Limb (tissue), 2 donors: ENCODE data around the gene COL2A1.

Experiments used
- DNase-seq, 2 donors: peaks; one replicate each; pipeline ENCODE4 v3.0.0-alpha.2; 2016; ENCODE audit errors: extremely low spot score in 2 of 2

COL2A1 gene

GRCh38 chr12:47990351-47991105 is 13.7 kb downstream of the COL2A1 start:
- peak; percentile 27 to 29 for DNase-seq

GRCh38 chr12:47989666-47990065 is 14.6 kb downstream of the COL2A1 start:
- DNase-seq, result peak in 1 of 2 donors; percentile 26

- DNase-seq, result peak in 1 of 2 donors; percentile 28
Measured at GRCh38 chr12:47989023-47989417, 15.3 kb downstream of the COL2A1 start.

- DNase-seq, result peak; percentile 25 to 60
Measured at GRCh38 chr12:47988073-47989022, 15.9 kb downstream of the COL2A1 start.

- peak in 1 of 2 donors; percentile 40 for DNase-seq
Measured at GRCh38 chr12:47987411-47988072, 16.7 kb downstream of the COL2A1 start.

- DNase-seq, result no peak
Measured at GRCh38 chr12:47986832-47987231, 17.4 kb downstream of the COL2A1 start.

- peak in 1 of 2 donors; percentile 34 for DNase-seq
Measured at GRCh38 chr12:47986291-47986660, 18.0 kb downstream of the COL2A1 start.

- peak in 1 of 2 donors; percentile 37 for DNase-seq
Measured at GRCh38 chr12:47985596-47986290, 18.5 kb downstream of the COL2A1 start.

GRCh38 chr12:47984331-47984801 is 19.9 kb downstream of the COL2A1 start:
- no peak for DNase-seq

- no peak for DNase-seq
Measured at GRCh38 chr12:47983541-47984115, 20.6 kb downstream of the COL2A1 start.

GRCh38 chr12:47982770-47983169 is 21.5 kb downstream of the COL2A1 start:
- peak in 1 of 2 donors; percentile 28 for DNase-seq

- DNase-seq, result no peak
Measured at GRCh38 chr12:47982311-47982710, 22.0 kb downstream of the COL2A1 start.

GRCh38 chr12:47981496-47982260 is 22.6 kb downstream of the COL2A1 start:
- no peak for DNase-seq

GRCh38 chr12:47980779-47981495 is 23.3 kb downstream of the COL2A1 start:
- DNase-seq, result no peak

- no peak for DNase-seq
Measured at GRCh38 chr12:47980197-47980596, 24.1 kb downstream of the COL2A1 start.

GRCh38 chr12:47979686-47980085 is 24.6 kb downstream of the COL2A1 start:
- DNase-seq, result no peak

GRCh38 chr12:47979166-47979565 is 25.1 kb downstream of the COL2A1 start:
- DNase-seq, result no peak

GRCh38 chr12:47978598-47978873 is 25.7 kb downstream of the COL2A1 start:
- no peak for DNase-seq

- no peak for DNase-seq
Measured at GRCh38 chr12:47977772-47978597, 26.3 kb downstream of the COL2A1 start.
